Measurements from ENCODE around the gene FHIT. TPM values are rescaled to one million over a fixed set of nuclear protein-coding genes. Genes with fewer than 3 reads are reported as not detected.
A peak's percentile ranks its signal among the peaks of the same experiment; 100 is the strongest.

FHIT gene
- total RNA-seq, 1 donor from 2014 or later: 23.8 TPM

DNA sequence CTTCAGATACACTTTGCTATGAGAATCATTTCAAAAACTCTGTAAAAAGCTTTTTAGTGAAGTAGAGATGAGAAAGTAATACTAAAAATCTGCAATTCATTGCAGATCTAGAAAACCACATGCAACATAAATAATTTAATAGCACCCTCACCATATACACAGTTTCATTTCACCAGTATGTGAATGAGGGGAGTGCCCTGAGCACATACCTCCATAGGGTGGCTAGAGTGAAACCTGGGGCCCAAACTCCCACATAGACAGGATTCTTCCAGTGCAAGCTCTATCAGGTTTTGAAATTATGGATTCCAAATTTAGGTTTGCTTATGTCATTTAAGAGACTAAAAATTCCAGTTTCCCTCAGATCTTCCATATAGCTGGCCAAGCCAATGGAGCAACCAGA lies 1228.1 kb downstream of the FHIT start:
- DNase-seq: no peak
- H3K36me3 Mint-ChIP-seq (ENCODE audit: low read depth): peaks cover 43% of the 10 kb centered on the region
- H3K27ac Mint-ChIP-seq: peak overlapping the region; percentile 64
- peak overlapping the region; percentile 42 for H3K4me3 Mint-ChIP-seq
- intact Hi-C loops (cut with micrococcal nuclease): no loop called here
- H3K9me3 Mint-ChIP-seq: peaks cover under 1% of the 10 kb centered on the region
- H3K27me3 Mint-ChIP-seq: no peaks in the 10 kb centered on the region
- H3K4me1 Mint-ChIP-seq: peaks cover 52% of the 10 kb centered on the region

DNA sequence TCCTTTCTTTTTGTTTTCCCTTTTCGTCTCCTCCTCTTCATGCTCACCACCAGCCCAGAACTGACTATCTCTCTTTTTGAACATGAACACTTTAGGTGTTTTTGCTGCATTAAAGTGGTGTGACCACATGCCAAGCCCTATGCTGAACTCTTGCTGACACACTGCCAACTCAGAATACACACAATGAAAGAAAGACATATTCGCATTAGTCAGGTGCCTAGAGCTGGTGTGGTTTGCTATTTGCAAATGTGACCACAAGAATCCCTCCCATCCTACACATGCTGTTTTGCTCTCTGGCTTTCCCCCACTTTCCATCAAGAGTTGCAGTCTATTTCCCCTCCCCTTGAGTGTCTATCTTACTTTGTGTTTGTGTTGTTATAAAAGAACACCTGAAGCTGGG lies 1233.6 kb downstream of the FHIT start:
- Mint-ChIP-seq H3K9me3 (peaks cover 3% of the 10 kb centered on the region), H3K4me1 (peaks cover 51% of the 10 kb centered on the region), H3K27me3 (no peaks in the 10 kb centered on the region), H3K4me3 (peak overlapping the region; percentile 73), H3K36me3 (ENCODE audit: low read depth) (peaks cover 44% of the 10 kb centered on the region), H3K27ac (peak overlapping the region; percentile 94)
- peak; percentile 89 for DNase-seq
- intact Hi-C loops (cut with micrococcal nuclease): loop anchor here (1.0 to 5.0 kb wide), 9 partner anchors 31 to 1234 kb away; partner anchors contain the start of gene FHIT

DNA sequence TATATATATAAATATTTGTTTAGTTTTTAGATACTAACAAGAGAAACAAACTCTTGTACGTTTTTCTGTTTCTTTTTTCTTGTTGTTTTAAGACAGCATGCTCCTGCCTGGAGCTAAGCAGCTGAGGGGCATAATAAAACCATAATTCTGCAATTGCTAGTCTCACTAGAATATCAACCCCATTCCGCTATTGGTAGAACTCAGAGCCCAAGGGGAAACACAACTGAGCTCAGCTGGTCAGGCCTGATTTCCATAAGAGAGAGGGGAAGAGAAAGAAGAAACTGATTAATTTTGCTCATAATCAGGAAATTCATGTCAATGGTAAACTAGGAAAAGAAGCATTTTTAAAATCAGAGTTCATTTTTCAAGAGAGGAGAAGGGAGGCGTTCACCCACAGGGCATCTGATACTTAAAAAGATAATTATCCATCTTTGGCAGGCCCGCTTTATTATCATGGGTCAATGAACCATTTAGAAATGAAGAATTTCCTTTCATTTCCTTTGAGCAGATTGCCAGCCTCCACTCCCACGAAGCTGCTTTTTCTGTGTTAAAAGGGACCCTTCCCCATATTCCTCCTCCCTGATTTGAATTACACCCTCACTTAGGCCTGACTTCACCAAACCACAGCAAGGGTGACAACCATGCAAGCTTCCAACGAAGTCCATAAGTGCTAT lies 1236.1 kb downstream of the FHIT start:
- Mint-ChIP-seq H3K27ac (no peak overlapping the region), H3K36me3 (ENCODE audit: low read depth) (peaks cover 48% of the 10 kb centered on the region), H3K4me3 (peak overlapping the region; percentile 7), H3K4me1 (peaks cover 61% of the 10 kb centered on the region), H3K9me3 (peaks cover 3% of the 10 kb centered on the region), H3K27me3 (no peaks in the 10 kb centered on the region)
- intact Hi-C loops (cut with micrococcal nuclease): loop anchor here (5.0 kb wide), 1 partner anchor 628 kb away; no protein-coding TSS in a partner anchor
- no peak for DNase-seq

DNA sequence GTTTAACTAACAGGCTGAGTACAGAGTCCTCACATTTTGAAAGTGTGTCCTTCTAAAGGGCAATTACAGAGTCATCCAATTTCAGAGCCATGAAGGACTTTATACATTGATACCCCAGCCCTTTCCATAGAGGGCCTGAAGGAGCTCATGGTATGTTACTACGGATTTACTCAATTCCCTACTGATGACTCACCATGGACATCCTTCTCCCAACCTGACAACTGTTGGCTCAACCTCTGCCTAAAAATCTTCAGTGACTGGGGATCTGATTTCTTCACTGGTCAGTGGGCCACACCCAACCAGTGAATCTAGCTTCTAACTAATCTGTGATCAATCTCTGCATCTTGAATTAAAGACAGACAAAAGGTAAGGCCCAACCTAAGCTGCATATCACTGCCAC lies 1238.0 kb downstream of the FHIT start:
- H3K36me3 Mint-ChIP-seq (ENCODE audit: low read depth): peaks cover 41% of the 10 kb centered on the region

DNA sequence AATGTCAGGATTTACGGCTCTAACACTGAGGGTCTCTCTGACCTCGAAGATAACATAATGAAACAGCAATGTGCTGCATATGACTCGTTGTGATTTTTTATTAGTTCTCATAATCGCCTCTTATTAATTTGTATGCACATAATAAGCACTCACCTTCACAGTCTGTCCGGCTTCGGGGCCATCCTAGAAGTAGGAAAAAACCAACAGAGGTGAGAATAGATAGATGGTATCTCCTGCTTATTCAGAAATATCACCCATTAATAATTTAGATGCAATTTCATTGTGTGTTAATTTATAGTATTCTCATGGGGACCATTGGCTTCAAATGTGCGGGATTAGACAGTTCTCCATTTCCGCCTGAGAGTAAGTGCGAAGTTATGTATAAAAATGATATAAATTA lies 1240.0 kb downstream of the FHIT start:
- Mint-ChIP-seq H3K4me3 (peak overlapping the region; percentile 80), H3K4me1 (peaks cover 65% of the 10 kb centered on the region), H3K27me3 (no peaks in the 10 kb centered on the region)

More for the DNA sequence above, 1238.0 kb downstream of the FHIT start:
- peak overlapping the region; percentile 36 for H3K4me3 Mint-ChIP-seq
- peaks cover 3% of the 10 kb centered on the region for H3K9me3 Mint-ChIP-seq
- no peaks in the 10 kb centered on the region for H3K27me3 Mint-ChIP-seq
- intact Hi-C loops (cut with micrococcal nuclease): no loop called here
- peaks cover 73% of the 10 kb centered on the region for H3K4me1 Mint-ChIP-seq
- DNase-seq: no peak
- H3K27ac Mint-ChIP-seq: peak overlapping the region; percentile 54

DNA sequence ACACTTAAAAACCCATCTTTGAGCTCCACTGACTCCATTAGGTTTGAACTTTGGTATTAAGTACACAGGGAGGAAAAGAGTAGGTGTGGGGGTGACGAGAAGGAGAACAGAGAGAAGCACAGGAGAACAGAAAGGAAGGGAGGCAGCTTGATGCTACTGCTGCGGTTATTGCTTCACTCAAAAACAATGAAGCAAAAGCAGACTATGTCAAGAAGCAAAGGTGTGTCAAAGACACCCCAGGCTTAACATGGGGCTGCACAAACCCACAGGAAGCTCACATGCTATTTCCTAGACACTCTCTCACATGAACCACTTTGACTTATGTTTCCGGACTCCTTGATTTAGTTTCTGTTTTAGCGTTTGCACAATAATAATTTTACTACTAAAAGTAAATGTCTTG lies 1240.5 kb downstream of the FHIT start:
- intact Hi-C loops (cut with micrococcal nuclease): loop anchor here (1.0 to 2.0 kb wide), 3 partner anchors 15 to 1240 kb away; partner anchors contain the start of gene FHIT
- peak; percentile 92 for DNase-seq
- Mint-ChIP-seq H3K27ac (peak overlapping the region; percentile 93), H3K4me3 (peak overlapping the region; percentile 80), H3K27me3 (no peaks in the 10 kb centered on the region), H3K36me3 (ENCODE audit: low read depth) (peaks cover 47% of the 10 kb centered on the region), H3K4me1 (peaks cover 66% of the 10 kb centered on the region), H3K9me3 (peaks cover 2% of the 10 kb centered on the region)

More for the DNA sequence above, 1240.0 kb downstream of the FHIT start:
- Mint-ChIP-seq H3K27ac (peak overlapping the region; percentile 72), H3K36me3 (ENCODE audit: low read depth) (peaks cover 43% of the 10 kb centered on the region), H3K9me3 (peaks cover 2% of the 10 kb centered on the region)
- DNase-seq: no peak
- intact Hi-C loops (cut with micrococcal nuclease): loop anchor here (2.0 kb wide), 1 partner anchor 1240 kb away; the partner anchor contains the start of gene FHIT

DNA sequence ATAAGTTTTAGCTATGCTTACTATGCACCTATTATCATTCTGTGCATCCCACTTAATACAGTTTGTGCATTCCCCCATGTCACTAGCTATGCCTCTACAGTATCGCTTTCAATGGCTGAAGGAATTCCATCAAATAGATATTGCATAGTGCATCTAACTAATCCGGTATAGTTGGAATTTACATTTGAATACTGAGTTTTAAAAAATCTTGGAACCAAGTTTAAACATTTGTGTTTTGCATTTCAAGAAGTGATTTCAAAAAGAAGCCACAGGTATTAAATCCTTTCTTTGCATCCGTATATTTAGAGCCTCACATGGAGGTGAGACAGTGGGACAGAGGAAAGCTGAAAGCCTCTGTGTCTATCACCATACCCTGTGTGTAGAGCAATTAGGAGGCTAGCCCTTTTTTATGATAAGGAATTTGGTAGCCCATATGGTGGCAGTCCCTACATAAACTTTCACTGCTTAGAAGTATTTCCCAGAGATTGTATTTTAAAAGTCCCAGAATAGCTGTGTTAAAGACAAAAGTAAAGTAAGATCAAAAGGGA lies 1241.2 kb downstream of the FHIT start:
- no peak for DNase-seq
- H3K36me3 Mint-ChIP-seq (ENCODE audit: low read depth): peaks cover 53% of the 10 kb centered on the region
- no peaks in the 10 kb centered on the region for H3K27me3 Mint-ChIP-seq
- H3K4me3 Mint-ChIP-seq: peak overlapping the region; percentile 80
- H3K27ac Mint-ChIP-seq: peak overlapping the region; percentile 93
- intact Hi-C loops (cut with micrococcal nuclease): loop anchor here (1.0 to 2.0 kb wide), 3 partner anchors 15 to 1241 kb away; partner anchors contain the start of gene FHIT
- H3K9me3 Mint-ChIP-seq: peaks cover 2% of the 10 kb centered on the region
- peaks cover 67% of the 10 kb centered on the region for H3K4me1 Mint-ChIP-seq

DNA sequence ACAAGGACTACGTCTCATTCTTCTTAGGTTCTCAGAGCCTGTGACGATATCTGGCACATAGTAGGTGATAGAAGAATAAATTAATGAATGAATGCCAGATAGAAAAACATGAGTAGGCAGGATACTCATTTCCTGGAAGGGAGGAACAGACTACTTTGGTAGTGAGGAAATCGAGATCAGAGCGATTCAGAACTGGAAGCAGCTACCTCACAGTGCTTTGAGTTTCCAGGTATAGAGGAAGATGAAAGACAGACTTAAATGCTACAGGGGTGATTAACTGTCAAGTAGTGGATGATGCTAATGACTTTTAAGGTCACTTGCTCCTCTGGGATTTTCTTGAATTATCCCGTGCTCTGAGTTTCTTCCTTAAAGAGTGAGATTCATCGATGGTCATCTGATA lies 1249.9 kb downstream of the FHIT start:
- no peaks in the 10 kb centered on the region for H3K27me3 Mint-ChIP-seq
- H3K27ac Mint-ChIP-seq: no peak overlapping the region
- no peak for DNase-seq
- peaks cover 32% of the 10 kb centered on the region for H3K4me1 Mint-ChIP-seq
- peaks cover 14% of the 10 kb centered on the region for H3K9me3 Mint-ChIP-seq
- intact Hi-C loops (cut with micrococcal nuclease): no loop called here
- H3K36me3 Mint-ChIP-seq (ENCODE audit: low read depth): peaks cover 57% of the 10 kb centered on the region
- no peak overlapping the region for H3K4me3 Mint-ChIP-seq

DNA sequence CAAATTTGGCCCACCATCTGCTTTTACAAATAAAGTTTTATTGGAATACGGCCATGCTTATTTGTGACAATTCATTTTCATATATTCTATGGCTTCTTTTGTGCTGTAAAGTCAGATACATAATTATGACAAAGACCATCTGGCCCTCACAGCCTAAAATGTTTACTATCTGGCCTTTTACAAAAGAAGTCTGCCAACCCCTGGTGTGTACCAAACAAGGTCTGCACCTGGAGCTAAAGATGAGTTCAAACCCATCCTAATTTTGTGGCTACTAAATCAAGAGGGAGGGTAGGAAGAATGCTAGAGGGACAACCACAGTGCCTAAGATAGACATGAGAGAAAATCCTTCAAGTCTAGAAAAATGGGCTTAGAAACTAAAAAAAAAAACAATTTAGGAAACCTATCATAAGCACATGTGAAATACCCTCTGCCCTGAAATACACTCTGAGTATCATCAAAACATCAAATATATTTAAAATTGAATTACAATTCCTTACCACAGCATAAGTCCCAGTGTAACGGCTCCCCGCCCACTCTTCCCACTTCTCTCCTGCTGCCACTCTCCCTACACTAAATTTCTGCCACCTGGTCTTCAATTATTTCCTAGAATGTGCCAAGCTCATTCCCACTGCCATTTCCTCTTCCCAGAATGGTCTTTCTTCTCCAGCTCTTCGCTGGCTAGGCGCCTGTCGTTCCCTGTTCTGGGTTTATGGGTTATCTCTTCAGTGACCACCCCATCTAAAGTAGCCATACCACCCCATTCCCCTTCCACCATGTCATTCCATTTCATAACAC lies 1250.7 kb downstream of the FHIT start:
- Mint-ChIP-seq H3K9me3 (peaks cover 14% of the 10 kb centered on the region), H3K27ac (no peak overlapping the region), H3K36me3 (ENCODE audit: low read depth) (peaks cover 57% of the 10 kb centered on the region), H3K27me3 (no peaks in the 10 kb centered on the region), H3K4me1 (peaks cover 34% of the 10 kb centered on the region), H3K4me3 (no peak overlapping the region)
- DNase-seq: no peak
- intact Hi-C loops (cut with micrococcal nuclease): no loop called here

DNA sequence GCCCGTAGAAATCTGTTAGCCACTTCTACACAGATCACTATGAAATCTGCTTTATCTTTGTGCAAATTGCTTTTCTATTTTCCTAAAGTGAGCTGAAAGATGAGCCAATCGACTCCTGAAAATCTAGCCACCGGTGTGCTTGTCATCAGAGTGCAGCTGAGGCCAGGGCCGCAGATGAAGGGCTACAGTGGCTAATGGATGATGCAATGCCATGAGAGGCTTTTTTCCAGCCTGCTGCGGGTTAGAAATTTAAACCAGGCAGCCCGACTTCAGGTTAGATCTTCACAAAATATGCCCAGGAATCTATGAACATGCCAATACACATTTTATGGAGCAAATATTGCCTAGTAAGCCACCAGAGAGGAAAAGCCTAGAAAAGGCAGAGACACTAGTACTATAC lies 1253.2 kb downstream of the FHIT start:
- intact Hi-C loops (cut with micrococcal nuclease): no loop called here
- H3K4me3 Mint-ChIP-seq: no peak overlapping the region
- no peaks in the 10 kb centered on the region for H3K27me3 Mint-ChIP-seq
- no peak overlapping the region for H3K27ac Mint-ChIP-seq
- peaks cover 38% of the 10 kb centered on the region for H3K4me1 Mint-ChIP-seq
- H3K9me3 Mint-ChIP-seq: peaks cover 18% of the 10 kb centered on the region
- peaks cover 54% of the 10 kb centered on the region for H3K36me3 Mint-ChIP-seq (ENCODE audit: low read depth)
- DNase-seq: no peak

DNA sequence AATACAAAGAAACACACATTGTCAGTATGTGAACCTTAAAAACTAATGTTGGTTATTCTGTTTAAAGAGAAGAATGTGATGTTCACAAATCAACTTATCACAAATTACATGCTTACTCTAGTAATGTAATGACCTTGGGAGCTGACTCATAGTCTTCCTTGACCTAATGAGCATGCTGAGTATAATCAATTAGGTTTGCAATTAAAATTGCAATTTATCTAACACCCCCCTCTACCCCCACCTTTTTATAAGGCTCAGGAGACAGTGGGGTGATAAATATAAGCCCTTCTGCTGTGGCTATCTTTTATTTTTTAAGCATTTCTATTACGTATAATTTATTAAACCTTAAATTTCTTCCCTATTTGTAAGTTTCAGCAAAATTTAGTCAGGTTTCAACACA lies 1253.7 kb downstream of the FHIT start:
- Mint-ChIP-seq H3K4me1 (peaks cover 42% of the 10 kb centered on the region), H3K27me3 (no peaks in the 10 kb centered on the region), H3K9me3 (peaks cover 18% of the 10 kb centered on the region), H3K4me3 (no peak overlapping the region), H3K36me3 (ENCODE audit: low read depth) (peaks cover 58% of the 10 kb centered on the region), H3K27ac (no peak overlapping the region)
- intact Hi-C loops (cut with micrococcal nuclease): no loop called here
- no peak for DNase-seq

DNA sequence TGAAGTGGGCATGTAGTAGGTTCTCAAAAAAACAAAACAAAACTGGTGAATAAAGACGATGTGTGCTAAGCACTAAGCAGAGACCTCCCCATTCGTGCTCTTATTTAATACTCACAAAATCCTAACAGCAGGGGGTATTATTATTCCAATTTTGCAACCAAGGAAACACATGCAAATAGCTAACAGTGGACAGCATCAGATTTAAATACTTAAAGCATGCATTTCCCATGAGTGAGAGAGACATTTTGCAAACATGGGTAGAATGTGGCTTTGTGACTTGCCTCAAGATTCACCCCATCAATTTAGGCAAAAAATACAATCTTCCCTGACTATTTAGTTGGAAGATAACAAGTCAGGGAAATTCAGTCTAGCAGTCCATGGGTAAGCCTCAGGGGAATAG lies 1255.2 kb downstream of the FHIT start:
- intact Hi-C loops (cut with micrococcal nuclease): no loop called here

DNA sequence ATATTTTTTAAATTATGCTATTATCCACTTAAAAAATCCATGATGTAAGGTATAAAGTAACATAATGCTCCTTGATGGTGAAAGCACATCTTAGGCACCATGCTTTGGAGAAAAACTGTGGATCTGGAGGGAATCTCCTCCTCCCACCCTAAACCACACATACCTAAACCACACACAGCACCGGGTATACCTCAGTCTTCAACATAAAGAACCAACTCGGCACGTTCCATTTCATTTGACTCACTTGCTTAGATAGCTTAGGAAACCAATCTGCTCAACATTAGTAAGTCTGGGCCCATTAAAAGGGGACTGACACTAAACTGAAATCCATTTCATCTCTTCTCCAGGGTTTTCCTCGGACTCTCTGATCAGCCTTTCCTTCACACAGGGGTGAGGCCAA lies 1255.7 kb downstream of the FHIT start:
- no peaks in the 10 kb centered on the region for H3K27me3 Mint-ChIP-seq
- H3K36me3 Mint-ChIP-seq (ENCODE audit: low read depth): peaks cover 51% of the 10 kb centered on the region
- peak overlapping the region; percentile 25 for H3K4me3 Mint-ChIP-seq
- peak overlapping the region; percentile 31 for H3K27ac Mint-ChIP-seq
- DNase-seq: peak; percentile 65
- H3K9me3 Mint-ChIP-seq: peaks cover 4% of the 10 kb centered on the region
- intact Hi-C loops (cut with micrococcal nuclease): loop anchor here (1.0 kb wide), 1 partner anchor 15 kb away; no protein-coding TSS in a partner anchor
- peaks cover 36% of the 10 kb centered on the region for H3K4me1 Mint-ChIP-seq

More for the DNA sequence above, 1255.2 kb downstream of the FHIT start:
- peaks cover 55% of the 10 kb centered on the region for H3K36me3 Mint-ChIP-seq (ENCODE audit: low read depth)
- peaks cover 40% of the 10 kb centered on the region for H3K4me1 Mint-ChIP-seq
- H3K4me3 Mint-ChIP-seq: peak overlapping the region; percentile 25
- H3K27me3 Mint-ChIP-seq: no peaks in the 10 kb centered on the region
- H3K9me3 Mint-ChIP-seq: peaks cover 8% of the 10 kb centered on the region
- no peak for DNase-seq
- H3K27ac Mint-ChIP-seq: peak overlapping the region; percentile 31
